Activated CD4-positive, alpha-beta T cell treated with anti-CD3 and anti-CD28 coated beads for 4 hours (primary cell): Measurements from ENCODE around the gene SCAF4.
"Not testable (repeated sequence)": the region's sequence is repeated elsewhere in the genome, so short reads cannot be mapped to it uniquely, and the experiment has no call there.

Experiments used
- DNase-seq, 2 donors: peaks; one replicate each; pipeline ENCODE4 v3.0.0-alpha.2; 2020

Gene SCAF4

GRCh38 chr21:31737586-31738397 lies 5.9 kb upstream of the SCAF4 start:
- DNase-seq = not testable (repeated sequence)

GRCh38 chr21:31735511-31735992 lies 3.6 kb upstream of the SCAF4 start:
- no peak for DNase-seq

GRCh38 chr21:31733551-31734149 lies 1.7 kb upstream of the SCAF4 start:
- no peak for DNase-seq

GRCh38 chr21:31732597-31733550 lies 956 bp upstream of the SCAF4 start:
- DNase-seq = peak; percentile 4 to 5

- DNase-seq = peak; percentile 52 to 54
These were observed 662 bp downstream of the SCAF4 start for GRCh38 chr21:31731056-31731856.

- no peak for DNase-seq
These were observed 1.2 kb downstream of the SCAF4 start for GRCh38 chr21:31730712-31731055.

GRCh38 chr21:31729622-31730343 lies 2.1 kb downstream of the SCAF4 start:
- no peak for DNase-seq

- DNase-seq = no peak
These were observed 3.0 kb downstream of the SCAF4 start for GRCh38 chr21:31728952-31729351.

GRCh38 chr21:31728191-31728590 lies 3.7 kb downstream of the SCAF4 start:
- DNase-seq = no peak

- no peak for DNase-seq
These were observed 4.7 kb downstream of the SCAF4 start for GRCh38 chr21:31727181-31727580.

GRCh38 chr21:31726407-31726806 lies 5.5 kb downstream of the SCAF4 start:
- DNase-seq = no peak

- DNase-seq = no peak
These were observed 6.6 kb downstream of the SCAF4 start for GRCh38 chr21:31725202-31725839.

- no peak for DNase-seq
These were observed 7.4 kb downstream of the SCAF4 start for GRCh38 chr21:31724552-31724951.

- DNase-seq = no peak
These were observed 10.5 kb downstream of the SCAF4 start for GRCh38 chr21:31721381-31721780.

GRCh38 chr21:31720739-31721138 lies 11.2 kb downstream of the SCAF4 start:
- no peak for DNase-seq

GRCh38 chr21:31720330-31720729 lies 11.6 kb downstream of the SCAF4 start:
- DNase-seq = no peak

- no peak for DNase-seq
These were observed 15.8 kb downstream of the SCAF4 start for GRCh38 chr21:31716106-31716505.

GRCh38 chr21:31714741-31715365 lies 17.1 kb downstream of the SCAF4 start:
- DNase-seq = no peak

- DNase-seq = no peak
These were observed 17.8 kb downstream of the SCAF4 start for GRCh38 chr21:31713973-31714740.

GRCh38 chr21:31713115-31713514 lies 18.8 kb downstream of the SCAF4 start:
- no peak for DNase-seq
